SK-N-SH (cell line): ENCODE measurements around the gene NFATC4. TPM values are rescaled to one million over a fixed set of nuclear protein-coding genes. Genes with fewer than 3 reads are reported as not detected.

ENCODE experiments used
- CTCF ChIA-PET: fragments of 300-600, 350-600 bp; formaldehyde crosslinking; extraction: SDS; loops from one replicate; lab custom pipeline; 2021; lab: Yijun Ruan, JAX
- POLR2A ChIA-PET: fragments of 350-600 bp; sonication (Branson Sonifier 250); formaldehyde crosslinking; extraction: SDS; loops from one replicate; lab custom pipeline; 2020; ENCODE audit warnings: antibody characterized with exemption, inconsistent platforms; lab: Yijun Ruan, JAX
- DNase-seq: peaks from one replicate; pipeline ENCODE4 v3.0.0; 2012
- H2AFZ ChIP-seq: fragments of 200-600 bp; sonication (generic); 2 replicates; pipeline ENCODE4 v1.8.1; 2016; ENCODE audit warnings: antibody characterized with exemption, mild to moderate bottlenecking, low read depth
- H3F3A ChIP-seq: fragments of 200-600 bp; sonication (generic); replicated peaks from 2 replicates; pipeline ENCODE3; 2016; ENCODE audit warnings: antibody characterized with exemption, mild to moderate bottlenecking; ENCODE audit not compliant: insufficient read depth
- H3K27ac ChIP-seq, 2 experiments: fragments of 200-500 bp in 1 of 2; fragments of 200-600 bp in 1 of 2; sonication (Bioruptor generic) in 1 of 2; sonication (generic), shearing (Covaris generic) in 1 of 2; 2 replicates each; pipeline versions ENCODE4 v1.5.1 to v1.6.1; 2014 to 2016; ENCODE audit warnings: low read depth in 2 of 2, inconsistent platforms in 1 of 2, low read length in 1 of 2, mild to moderate bottlenecking in 1 of 2, mixed read lengths in 1 of 2
- H3K27me3 ChIP-seq: fragments of 200-600 bp; sonication (generic), shearing (Covaris generic); 2 replicates; pipeline ENCODE4 v1.6.1; 2016; ENCODE audit warnings: mixed run types; ENCODE audit not compliant: insufficient read depth
- H3K36me3 ChIP-seq, 2 experiments: fragments of 200-500 bp in 1 of 2; fragments of 200-600 bp in 1 of 2; sonication (Bioruptor generic) in 1 of 2; sonication (generic) in 1 of 2; replicated peaks in 1 of 2; 2 replicates each; pipeline versions ENCODE3 to v1.5.1; 2014 to 2016; ENCODE audit warnings: low read length in 1 of 2, mild to moderate bottlenecking in 1 of 2; ENCODE audit not compliant: insufficient read depth in 2 of 2, control insufficient read depth in 1 of 2
- H3K4me1 ChIP-seq, 2 experiments: fragments of 200-500 bp in 1 of 2; fragments of 200-600 bp in 1 of 2; sonication (Bioruptor generic) in 1 of 2; sonication (generic), shearing (Covaris generic) in 1 of 2; 2 replicates each; pipeline versions ENCODE4 v1.5.1 to v1.6.1; 2014 to 2016; ENCODE audit warnings: low read depth in 1 of 2, low read length in 1 of 2, mixed run types in 1 of 2; ENCODE audit not compliant: insufficient read depth in 2 of 2, control insufficient read depth in 1 of 2
- H3K4me2 ChIP-seq: fragments of 200-600 bp; sonication (generic), shearing (Covaris generic); 2 replicates; pipeline ENCODE4 v1.6.1; 2017; ENCODE audit warnings: mixed run types
- H3K4me3 ChIP-seq, 2 experiments: fragments of 200-500 bp in 1 of 2; fragments of 200-600 bp in 1 of 2; sonication (Bioruptor generic) in 1 of 2; sonication (generic), shearing (Covaris generic) in 1 of 2; 2 replicates each; pipeline versions ENCODE4 v1.5.1 to v1.8.1; 2014 to 2016; ENCODE audit warnings: low read depth in 2 of 2, inconsistent platforms in 1 of 2, low read length in 1 of 2, mild to moderate bottlenecking in 1 of 2, mixed read lengths in 1 of 2, moderate library complexity in 1 of 2
- H3K79me2 ChIP-seq: fragments of 200-600 bp; sonication (generic); 2 replicates; pipeline ENCODE4 v1.8.1; 2017; ENCODE audit warnings: mild to moderate bottlenecking; ENCODE audit not compliant: insufficient read depth
- H3K9ac ChIP-seq: fragments of 200-600 bp; sonication (generic); 2 replicates; pipeline ENCODE4 v1.6.1; 2017; ENCODE audit warnings: mixed run types
- H3K9me2 ChIP-seq: fragments of 200-600 bp; sonication (generic); 2 replicates; pipeline ENCODE4 v1.6.1; 2017; ENCODE audit warnings: mixed run types
- H3K9me3 ChIP-seq: fragments of 200-600 bp; sonication (generic); 2 replicates; pipeline ENCODE4 v1.6.1; 2017; ENCODE audit warnings: mixed run types, mild to moderate bottlenecking, moderate library complexity
- H4K20me1 ChIP-seq: fragments of 200-600 bp; sonication (generic); 2 replicates; pipeline ENCODE4 v1.6.1; 2017; ENCODE audit warnings: mild to moderate bottlenecking, mixed run types; ENCODE audit not compliant: insufficient read depth
- CHD2 ChIP-seq: fragments of 150-350 bp; IDR thresholded peaks from 2 replicates; pipeline ENCODE4 v1.6.1; 2018; ENCODE audit warnings: low read length; ENCODE audit not compliant: partially characterized antibody
- EP300 ChIP-seq, 2 experiments: IDR thresholded peaks; 2 replicates each; pipeline versions ENCODE4 v1.4.0 to v1.6.1; 2012; ENCODE audit warnings: borderline replicate concordance in 1 of 2, low read depth in 1 of 2, low read length in 1 of 2
- EZH2phosphoT487 ChIP-seq: fragments of 200-600 bp; sonication (generic); IDR thresholded peaks from 2 replicates; pipeline ENCODE4 v1.6.1; 2017; ENCODE audit warnings: low read depth, mixed run types, mild to moderate bottlenecking, antibody characterized with exemption, moderate library complexity, borderline replicate concordance
- FOXM1 ChIP-seq: IDR thresholded peaks from 2 replicates; pipeline ENCODE4 v1.4.0; 2012; ENCODE audit warnings: low read depth, mild to moderate bottlenecking
- GATA2 ChIP-seq: sonication (generic); formaldehyde crosslinking; IDR thresholded peaks from 2 replicates; pipeline ENCODE4 v1.5.0; 2020; ENCODE audit warnings: mild to moderate bottlenecking, missing genetic modification reagents
- IRF3 ChIP-seq: fragments of 150-350 bp; IDR thresholded peaks from 2 replicates; pipeline ENCODE4 v1.6.1; 2016; ENCODE audit warnings: mild to moderate bottlenecking, low read depth, low read length
- JUND ChIP-seq: IDR thresholded peaks from 2 replicates; pipeline ENCODE4 v1.4.0; 2012
- MAX ChIP-seq: IDR thresholded peaks from 2 replicates; pipeline ENCODE4 v1.4.0; 2012; ENCODE audit warnings: low read depth
- MXI1 ChIP-seq: IDR thresholded peaks from 2 replicates; pipeline ENCODE4 v1.6.1; 2012; ENCODE audit warnings: mild to moderate bottlenecking, low read depth, low read length, improper control_type of control experiment
- NFIC ChIP-seq: IDR thresholded peaks from 2 replicates; pipeline ENCODE4 v1.4.0; 2012; ENCODE audit warnings: borderline replicate concordance
- NRF1 ChIP-seq: IDR thresholded peaks from 2 replicates; pipeline ENCODE4 v1.6.1; 2012; ENCODE audit warnings: low read depth, mild to moderate bottlenecking, low read length
- RXRA ChIP-seq: IDR thresholded peaks from 2 replicates; pipeline ENCODE4 v1.4.0; 2012; ENCODE audit warnings: low read depth, mild to moderate bottlenecking, borderline replicate concordance
- SIN3A ChIP-seq: IDR thresholded peaks from 2 replicates; pipeline ENCODE4 v1.6.1; 2012; ENCODE audit warnings: low read depth, mild to moderate bottlenecking, low read length, moderate library complexity, borderline replicate concordance
- SMC3 ChIP-seq: IDR thresholded peaks from 2 replicates; pipeline ENCODE4 v1.6.1; 2012; ENCODE audit warnings: low read depth, low read length, improper control_type of control experiment
- TCF12 ChIP-seq: IDR thresholded peaks from 2 replicates; pipeline ENCODE4 v1.4.0; 2012
- ZBTB33 ChIP-seq: IDR thresholded peaks from 2 replicates; pipeline ENCODE4 v1.4.0; 2012; ENCODE audit warnings: low read depth, borderline replicate concordance
- WGBS: methylation state at CpG from one replicate; pipeline ENCODE4 v1.1.6; 2017; ENCODE audit warnings: low lambda C conversion rate; 5-methylcytosine and 5-hydroxymethylcytosine counted together
- polyA plus RNA-seq, 3 experiments: library from polyadenylated mRNA; depleted of rRNA; stranded (reverse); fragments of >200 nt; gene quantifications; 2 replicates each; pipeline ENCODE4 v1.2.3, GENCODE V29; 2012

Gene NFATC4
- polyA plus RNA-seq, 1 of the 3 experiments (the other 2 are of a cell fraction) = 25.3 TPM

GRCh38 chr14:24407608-24408325 is 39.8 kb downstream of the NFATC4 start:
- ChIA-PET POLR2A (interaction anchor here (1.7 kb wide), 1 partner anchor 23 kb away, joined by 3 read pairs; no protein-coding TSS in a partner anchor), CTCF (interaction anchor here (1.2 to 5.8 kb wide), 6 partner anchors 20 to 75 kb away, joined by 3 to 38 read pairs (median 26); partner anchors contain the start of genes CBLN3 and KHNYN)
- Histone ChIP-seq H3K9ac (no peak overlapping the region), H3F3A (peaks cover 7% of the 10 kb centered on the region), H3K27me3 (no peaks in the 10 kb centered on the region), H3K27ac (no peak overlapping the region), H3K79me2 (no peaks in the 10 kb centered on the region), H3K4me3 (no peak overlapping the region), H3K9me2 (no peaks in the 10 kb centered on the region), H3K9me3 (no peaks in the 10 kb centered on the region), H3K4me2 (no peak overlapping the region), H3K4me1 (no peaks in the 10 kb centered on the region; a peak in 1 of 4 replicates), H3K36me3 (peaks cover 0 to 4% of the 10 kb centered on the region in 2 experiments), H2AFZ (no peak overlapping the region), H4K20me1 (no peaks in the 10 kb centered on the region)
- no peak for TF ChIP-seq MXI1
- no peak for TF ChIP-seq CHD2
- TF ChIP-seq SMC3 = no peak
- no peak for TF ChIP-seq TCF12
- TF ChIP-seq MAX = no peak
- no peak for TF ChIP-seq GATA2 (CRISPR knock-in tag)
- no peak for TF ChIP-seq EZH2phosphoT487
- TF ChIP-seq RXRA = no peak
- no peak for TF ChIP-seq NFIC
- no peak for TF ChIP-seq FOXM1
- no peak for TF ChIP-seq ZBTB33
- no peak for TF ChIP-seq IRF3
- TF ChIP-seq JUND = no peak
- no peak for TF ChIP-seq SIN3A
- TF ChIP-seq EP300 (IDR thresholded peaks at IDR 0.05; ENCODE audit: borderline replicate concordance in 1 of 2, low read depth in 1 of 2, low read length in 1 of 2) = no peak
- TF ChIP-seq NRF1 = no peak
- no peak for DNase-seq
- 55% methylated on average over 2 of the region's 18 CpGs for WGBS
